Thoracic aorta (tissue), 2 donors: ENCODE results near the gene PRMT5. TPM values are rescaled to one million over a fixed set of nuclear protein-coding genes. Genes with fewer than 3 reads are reported as not detected.
"Not testable (repeated sequence)": the region's sequence is repeated elsewhere in the genome, so short reads cannot be mapped to it uniquely, and the experiment has no call there.

Experiments used
- ATAC-seq: fragments of 150-250 bp; one replicate; pipeline ENCODE4 v1.8.0; 2017; ENCODE audit warnings: low read depth; ENCODE audit not compliant: insufficient number of reproducible peaks, low FRiP score
- DNase-seq: peaks from one replicate; pipeline ENCODE4 v3.0.0-alpha.2; 2020; ENCODE audit warnings: low spot score
- H3K27ac ChIP-seq, 2 donors: fragments of 200-600 bp; sonication (generic); 1 replicate in 1 of 2; 2 replicates in 1 of 2; pipeline ENCODE4 v1.5.1; 2016; ENCODE audit warnings: mild to moderate bottlenecking in 2 of 2, moderate library complexity in 2 of 2
- H3K27me3 ChIP-seq: fragments of 200-600 bp; sonication (generic); replicated peaks from 2 replicates; pipeline ENCODE4 v1.6.0; 2016; ENCODE audit warnings: mild to moderate bottlenecking; ENCODE audit not compliant: insufficient read depth
- H3K36me3 ChIP-seq: fragments of 200-600 bp; sonication (generic); one replicate; pipeline ENCODE4 v1.5.1; 2016
- H3K4me1 ChIP-seq, 2 donors: fragments of 200-600 bp; sonication (generic); 1 replicate in 1 of 2; 2 replicates in 1 of 2; pipeline versions ENCODE4 v1.5.1 to v1.6.0; 2016; ENCODE audit warnings: low read depth in 2 of 2, mild to moderate bottlenecking in 1 of 2; ENCODE audit not compliant: control insufficient read depth in 1 of 2
- H3K4me3 ChIP-seq: fragments of 200-600 bp; sonication (generic); 2 replicates; pipeline ENCODE4 v1.5.1; 2016; ENCODE audit warnings: mild to moderate bottlenecking
- H3K9me3 ChIP-seq: fragments of 200-600 bp; sonication (generic); 2 replicates; pipeline ENCODE4 v1.5.1; 2016
- total RNA-seq, 2 donors: library from RNA; depleted of rRNA; stranded (reverse); fragments of >200 nt; gene quantifications; one replicate each; pipeline versions ENCODE4 v1.1.0 to v1.2.3, GENCODE V29; 2016
- TF ChIP-seq, protein P1 (sequence below): fragments of 200-600 bp; sonication (generic); IDR thresholded peaks from one replicate; pipeline ENCODE4 v1.5.1; 2019; ENCODE audit warnings: antibody characterized with exemption

Gene PRMT5
- total RNA-seq, 2 donors from 2014 or later, result 27.8 to 30.5 TPM

DNA sequence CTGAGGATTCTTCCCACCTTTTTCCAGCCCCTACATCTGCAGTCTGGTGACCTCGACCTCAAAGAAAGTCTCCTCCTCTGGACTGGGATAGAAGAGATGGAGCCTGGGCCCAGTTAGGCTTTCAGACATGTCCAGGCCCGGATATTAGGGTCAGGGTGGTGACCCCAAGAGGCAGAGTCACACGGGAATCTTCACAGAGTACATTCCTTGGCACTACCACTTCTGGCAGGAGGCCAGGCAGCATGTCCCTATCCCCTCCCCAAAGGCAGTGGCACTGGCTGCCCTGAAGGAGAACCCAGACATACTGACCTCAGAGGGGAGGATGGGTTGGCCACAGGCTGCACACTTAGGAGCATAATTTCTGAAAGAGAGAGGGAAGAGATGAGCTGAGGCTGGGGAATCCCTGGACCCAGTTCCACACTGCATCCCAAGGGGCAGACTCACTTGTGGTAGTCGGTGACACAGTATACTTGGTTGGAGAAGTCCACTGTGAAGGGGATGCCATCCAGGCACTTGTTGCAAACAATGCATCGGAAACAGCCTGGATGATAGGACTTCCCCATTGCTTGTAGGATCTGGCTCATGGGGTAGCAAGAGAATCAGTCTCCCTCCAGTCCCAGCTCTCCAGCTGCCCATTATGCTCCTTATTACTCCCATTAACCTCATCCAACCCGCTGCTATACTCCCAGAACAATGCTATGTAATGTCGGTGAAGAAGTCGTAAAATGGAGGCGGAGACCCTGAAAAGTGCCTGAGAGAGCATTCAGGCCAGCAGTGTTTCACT lies 45.5 kb upstream of the PRMT5 start:
- ATAC-seq (no peak), DNase-seq (no peak)
- Histone ChIP-seq H3K27me3 (no peaks in the 10 kb centered on the region), H3K4me1 (peaks cover 29 to 32% of the 10 kb centered on the region in 2 donors), H3K4me3 (no peak overlapping the region), H3K36me3 (peaks cover 4% of the 10 kb centered on the region), H3K27ac (no peak overlapping the region), H3K9me3 (no peaks in the 10 kb centered on the region)
- TF ChIP-seq, protein P1, sequence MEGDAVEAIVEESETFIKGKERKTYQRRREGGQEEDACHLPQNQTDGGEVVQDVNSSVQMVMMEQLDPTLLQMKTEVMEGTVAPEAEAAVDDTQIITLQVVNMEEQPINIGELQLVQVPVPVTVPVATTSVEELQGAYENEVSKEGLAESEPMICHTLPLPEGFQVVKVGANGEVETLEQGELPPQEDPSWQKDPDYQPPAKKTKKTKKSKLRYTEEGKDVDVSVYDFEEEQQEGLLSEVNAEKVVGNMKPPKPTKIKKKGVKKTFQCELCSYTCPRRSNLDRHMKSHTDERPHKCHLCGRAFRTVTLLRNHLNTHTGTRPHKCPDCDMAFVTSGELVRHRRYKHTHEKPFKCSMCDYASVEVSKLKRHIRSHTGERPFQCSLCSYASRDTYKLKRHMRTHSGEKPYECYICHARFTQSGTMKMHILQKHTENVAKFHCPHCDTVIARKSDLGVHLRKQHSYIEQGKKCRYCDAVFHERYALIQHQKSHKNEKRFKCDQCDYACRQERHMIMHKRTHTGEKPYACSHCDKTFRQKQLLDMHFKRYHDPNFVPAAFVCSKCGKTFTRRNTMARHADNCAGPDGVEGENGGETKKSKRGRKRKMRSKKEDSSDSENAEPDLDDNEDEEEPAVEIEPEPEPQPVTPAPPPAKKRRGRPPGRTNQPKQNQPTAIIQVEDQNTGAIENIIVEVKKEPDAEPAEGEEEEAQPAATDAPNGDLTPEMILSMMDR, result no peak

DNA sequence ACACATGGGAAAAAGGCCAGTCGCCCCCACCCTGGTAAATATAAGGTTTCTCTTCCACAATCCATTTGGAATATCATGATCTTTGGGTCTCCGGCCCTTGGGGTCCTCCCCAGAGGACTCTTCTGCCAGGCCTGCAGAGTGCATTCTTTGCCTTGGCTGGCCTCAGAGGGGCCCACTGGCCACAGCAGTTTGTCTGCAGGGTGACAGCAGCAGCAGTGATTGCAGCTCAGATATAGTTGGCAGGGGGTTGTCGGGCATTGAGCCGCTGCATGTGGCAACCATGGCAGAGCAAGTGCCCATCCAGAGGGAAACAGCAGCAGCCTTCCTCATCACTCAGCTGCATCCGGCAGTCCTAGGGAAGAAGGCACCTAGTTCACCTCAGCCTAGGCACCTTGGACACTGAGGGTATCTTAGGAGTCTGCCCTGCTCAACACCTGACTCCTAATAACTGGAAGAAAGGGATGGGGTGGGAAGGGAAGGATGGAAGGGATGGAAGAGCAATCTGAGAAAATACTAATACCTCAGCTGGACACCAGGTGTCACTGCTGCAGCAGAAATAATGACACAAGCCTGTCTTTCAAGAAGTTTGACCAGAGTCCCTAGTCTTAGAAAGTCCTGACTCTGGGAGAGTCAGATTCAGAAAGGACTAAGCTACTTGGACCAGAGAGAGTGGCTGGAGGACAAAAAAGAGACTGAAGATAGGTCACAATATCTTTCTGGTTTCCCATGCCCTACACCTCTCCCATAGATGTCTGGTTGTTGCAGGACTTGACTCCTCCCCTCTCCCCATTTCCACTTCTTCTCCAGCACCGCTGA lies 44.2 kb upstream of the PRMT5 start:
- ATAC-seq (no peak), DNase-seq (no peak)
- H3K27me3 ChIP-seq, result no peaks in the 10 kb centered on the region
- no peak overlapping the region for H3K4me3 ChIP-seq
- no peak overlapping the region for H3K27ac ChIP-seq
- TF ChIP-seq, protein P1, result peak; percentile 73
- H3K9me3 ChIP-seq, result no peaks in the 10 kb centered on the region
- H3K4me1 ChIP-seq, result peaks cover 16 to 19% of the 10 kb centered on the region in 2 donors
- H3K36me3 ChIP-seq, result peaks cover 4% of the 10 kb centered on the region

DNA sequence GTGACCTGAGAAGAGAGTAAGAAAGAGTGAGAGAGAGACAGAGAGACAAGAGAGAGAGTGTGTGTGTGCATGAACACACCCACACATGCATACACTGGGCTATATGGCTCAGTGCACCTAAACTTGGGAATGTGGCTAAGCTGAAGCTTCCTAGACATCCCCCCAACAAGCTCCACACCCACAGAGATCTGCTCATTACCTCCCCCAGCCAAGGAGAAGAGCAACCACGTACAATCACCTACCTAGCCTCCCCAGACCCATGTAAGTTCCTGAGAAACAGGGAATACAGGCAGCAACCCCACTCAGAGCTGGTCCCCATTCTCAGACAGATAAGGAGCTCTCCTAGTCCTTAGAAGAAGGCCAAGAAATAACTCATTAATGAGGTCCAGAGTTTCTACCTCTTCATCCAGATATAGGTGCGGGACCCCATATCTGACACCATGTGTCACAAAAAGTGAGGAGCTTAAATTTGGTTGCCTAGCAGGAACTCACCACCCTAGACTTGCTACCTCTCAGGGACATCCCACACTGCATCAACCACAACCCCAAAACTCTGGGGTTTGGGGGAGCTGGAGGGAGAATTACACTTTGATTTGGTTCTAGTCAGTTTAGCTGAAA lies 43.2 kb upstream of the PRMT5 start:
- no peaks in the 10 kb centered on the region for H3K27me3 ChIP-seq
- H3K4me1 ChIP-seq, result peaks cover 8 to 10% of the 10 kb centered on the region in 2 donors
- H3K9me3 ChIP-seq, result no peaks in the 10 kb centered on the region
- peaks cover 4% of the 10 kb centered on the region for H3K36me3 ChIP-seq
- ATAC-seq (no peak), DNase-seq (no peak)
- TF ChIP-seq, protein P1, result no peak
- H3K27ac ChIP-seq, result no peak overlapping the region
- H3K4me3 ChIP-seq, result no peak overlapping the region

DNA sequence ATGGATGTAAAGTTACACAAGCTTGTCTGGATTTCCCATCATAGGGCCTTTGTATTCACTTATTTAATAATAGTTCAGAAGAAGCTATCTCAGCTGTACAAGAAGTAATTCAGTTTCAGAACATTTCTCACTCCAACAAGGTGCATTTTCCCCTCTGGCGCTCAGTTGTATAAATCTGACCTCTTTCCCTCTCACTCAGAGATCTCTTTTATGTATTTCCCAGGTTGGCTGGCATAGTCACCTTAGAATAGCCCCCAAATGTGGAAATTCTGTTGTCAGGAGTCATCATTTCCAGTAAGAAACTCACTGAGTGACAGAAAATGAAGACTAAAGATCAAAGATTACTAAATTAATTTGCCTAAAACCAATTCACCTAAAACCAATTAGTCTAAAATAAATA lies 42.0 kb upstream of the PRMT5 start:
- ATAC-seq (no peak), DNase-seq (no peak)
- H3K27me3 ChIP-seq, result no peaks in the 10 kb centered on the region
- no peaks in the 10 kb centered on the region for H3K4me1 ChIP-seq
- H3K27ac ChIP-seq, result no peak overlapping the region
- H3K36me3 ChIP-seq, result peaks cover 4% of the 10 kb centered on the region
- no peak overlapping the region for H3K4me3 ChIP-seq
- H3K9me3 ChIP-seq, result no peaks in the 10 kb centered on the region
- TF ChIP-seq, protein P1, result no peak

DNA sequence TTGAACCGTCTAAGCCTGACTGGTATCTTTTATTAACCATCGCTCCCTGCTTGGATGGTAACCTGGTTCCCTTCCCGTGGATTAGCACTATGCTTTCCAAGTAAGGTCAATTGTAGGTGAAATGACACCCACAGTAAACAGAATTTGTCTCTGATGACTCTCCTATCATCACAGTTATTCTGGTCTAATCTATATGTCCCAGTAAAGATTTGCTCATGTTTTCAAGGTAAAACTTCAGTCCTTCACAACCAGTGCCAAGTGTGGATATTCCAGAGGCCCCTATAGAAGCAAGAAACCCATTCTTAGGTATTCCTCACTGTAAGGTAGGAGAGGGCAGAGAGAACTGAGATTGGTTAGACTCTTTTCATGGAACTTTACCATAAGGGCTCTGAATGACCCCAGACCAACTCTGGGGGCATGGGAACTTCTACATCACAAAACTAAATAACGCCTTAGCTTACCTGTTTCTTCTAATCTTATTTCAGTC lies 37.6 kb upstream of the PRMT5 start:
- Histone ChIP-seq H3K9me3 (no peaks in the 10 kb centered on the region), H3K27me3 (no peaks in the 10 kb centered on the region), H3K4me3 (no peak overlapping the region), H3K27ac (no peak overlapping the region), H3K36me3 (no peaks in the 10 kb centered on the region), H3K4me1 (no peaks in the 10 kb centered on the region)
- TF ChIP-seq, protein P1, result no peak
- no peak for DNase-seq
- no peak for ATAC-seq

DNA sequence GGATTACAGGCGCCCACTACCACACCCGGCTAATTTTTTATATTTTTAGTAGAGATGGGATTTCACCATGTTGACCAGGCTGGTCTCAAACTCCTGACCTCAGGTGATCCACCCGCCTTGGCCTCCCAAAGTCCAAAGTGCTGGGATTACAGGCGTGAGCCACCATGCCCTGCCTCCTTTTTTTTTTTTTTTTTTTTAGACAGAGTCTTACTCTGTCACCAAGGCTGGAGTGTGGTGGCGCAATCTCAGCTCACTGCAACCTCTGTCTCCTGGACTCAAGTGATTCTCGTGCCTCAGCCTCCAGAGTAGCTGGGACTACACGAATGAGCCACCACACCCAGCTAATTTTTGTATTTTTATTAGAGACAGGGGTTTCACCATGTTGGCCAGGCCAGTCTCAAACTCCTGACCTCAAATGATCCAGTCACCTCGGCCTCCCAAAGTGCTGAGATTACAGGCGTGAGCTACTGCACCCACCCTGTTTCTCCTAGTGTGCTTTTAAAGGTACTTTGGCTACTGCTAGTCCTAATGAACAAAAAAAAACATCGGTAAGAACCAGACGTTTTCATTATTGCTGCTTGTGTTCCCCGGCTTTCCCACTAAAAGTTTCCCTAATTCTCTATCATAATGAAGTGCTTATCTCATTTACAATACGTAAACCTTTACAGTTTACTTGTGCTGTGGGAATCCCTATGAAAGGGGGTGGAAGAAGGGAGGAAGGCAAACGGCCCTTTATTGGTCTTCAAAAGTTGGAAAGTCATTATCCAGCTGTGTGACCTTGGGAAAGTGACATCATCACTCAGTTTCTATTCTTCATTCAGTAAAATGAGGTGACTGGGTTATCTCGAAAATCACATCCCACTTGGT lies 37.0 kb upstream of the PRMT5 start:
- ATAC-seq, H3K4me3 ChIP-seq, H3K27me3 ChIP-seq, H3K9me3 ChIP-seq, H3K36me3 ChIP-seq, H3K27ac ChIP-seq, DNase-seq, H3K4me1 ChIP-seq: not testable (repeated sequence)
